AG04449 (cell line): ENCODE results near the gene IGF2BP1.

Source experiments
- CTCF ChIA-PET: fragments of 350-600 bp; formaldehyde crosslinking; extraction: SDS; loops from one replicate; lab custom pipeline; 2021; ENCODE audit warnings: antibody characterized with exemption; lab: Yijun Ruan, JAX
- POLR2A ChIA-PET: fragments of 400-600, 350-600 bp; formaldehyde crosslinking; extraction: SDS; loops from one replicate; lab custom pipeline; 2020; ENCODE audit warnings: antibody characterized with exemption, inconsistent platforms; lab: Yijun Ruan, JAX
- DNase-seq: peaks from one replicate; pipeline ENCODE4 v3.0.0-alpha.2; 2010; ENCODE audit warnings: low read depth, low spot score
- H3K4me3 ChIP-seq: 2 replicates; pipeline ENCODE4 v1.5.1; 2011; ENCODE audit warnings: low read depth, mild to moderate bottlenecking, control low read depth, low read length
- CTCF ChIP-seq: IDR thresholded peaks from one replicate; pipeline ENCODE4 v1.5.1; 2011; ENCODE audit warnings: mild to moderate bottlenecking, moderate library complexity, low read length, control low read depth, inconsistent platforms; ENCODE audit not compliant: insufficient read depth; ENCODE audit errors: missing control alignments

Gene IGF2BP1

GRCh38 chr17:48961516-48962233 lies 35.5 kb upstream of the IGF2BP1 start:
- no peak for DNase-seq
- H3K4me3 ChIP-seq: no peak overlapping the region
- ChIA-PET CTCF (interaction anchor here (0.8 to 6.0 kb wide), 10 partner anchors 8 to 74 kb away, joined by 3 to 39 read pairs (median 6); no protein-coding TSS in a partner anchor), POLR2A (interaction anchor here (0.6 to 3.1 kb wide), 5 partner anchors 9 to 36 kb away, joined by 3 to 16 read pairs (median 3); partner anchors contain the start of genes IGF2BP1 and SNF8)
- TF ChIP-seq CTCF: no peak

- TF ChIP-seq CTCF: no peak
- POLR2A ChIA-PET: no interaction called here
- CTCF ChIA-PET: interaction anchor here (1.1 to 2.6 kb wide), 3 partner anchors 9 to 63 kb away, joined by 6 to 11 read pairs (median 7); no protein-coding TSS in a partner anchor
- no peak for DNase-seq
- H3K4me3 ChIP-seq: no peak overlapping the region
Observed at GRCh38 chr17:48970224-48970623, 27.0 kb upstream of the IGF2BP1 start.

- no peak overlapping the region for H3K4me3 ChIP-seq
- ChIA-PET CTCF (interaction anchor here (0.7 to 2.6 kb wide), 5 partner anchors 10 to 62 kb away, joined by 4 to 11 read pairs (median 6); no protein-coding TSS in a partner anchor), POLR2A (interaction anchor here (0.5 to 2.1 kb wide), 3 partner anchors 9 to 29 kb away, joined by 3 to 7 read pairs (median 4); no protein-coding TSS in a partner anchor)
- TF ChIP-seq CTCF: no peak
- DNase-seq: no peak
Observed at GRCh38 chr17:48970865-48971687, 26.1 kb upstream of the IGF2BP1 start.

- no peak for DNase-seq
- POLR2A ChIA-PET: interaction anchor here (0.7 to 2.3 kb wide), 5 partner anchors 11 to 81 kb away, joined by 3 to 16 read pairs (median 7); partner anchors contain the start of genes ATP5MC1 and SNF8
- H3K4me3 ChIP-seq: no peak overlapping the region; the same call in 1 of the 2 replicates
- TF ChIP-seq CTCF: no peak
- CTCF ChIA-PET: interaction anchor here (0.6 to 2.6 kb wide), 6 partner anchors 12 to 63 kb away, joined by 3 to 7 read pairs (median 5); no protein-coding TSS in a partner anchor
Observed at GRCh38 chr17:48972749-48973097, 24.5 kb upstream of the IGF2BP1 start.

GRCh38 chr17:48973806-48974205 lies 23.4 kb upstream of the IGF2BP1 start:
- DNase-seq: no peak
- TF ChIP-seq CTCF: no peak
- POLR2A ChIA-PET: interaction anchor here (1.8 to 2.3 kb wide), 2 partner anchors 12 to 29 kb away, joined by 9 to 16 read pairs; partner anchors contain the start of gene SNF8
- CTCF ChIA-PET: interaction anchor here (1.3 to 1.6 kb wide), 5 partner anchors 13 to 59 kb away, joined by 4 to 7 read pairs (median 5); no protein-coding TSS in a partner anchor
- H3K4me3 ChIP-seq: no peak overlapping the region
